Progenitor cell of endocrine pancreas (in vitro differentiated cells): ENCODE results near the gene ARL14EPL. TPM values are rescaled to one million over a fixed set of nuclear protein-coding genes. Genes with fewer than 3 reads are reported as not detected.

Experiments
- DNase-seq: peaks from one replicate; pipeline ENCODE4 v3.0.0; 2021; ENCODE audit warnings: low spot score; ENCODE audit not compliant: unreplicated experiment
- H3K27ac Mint-ChIP-seq: 2 replicates; pipeline ENCODE4 v1.8.0; 2021; ENCODE audit warnings: mild to moderate bottlenecking, moderate library complexity, mixed read lengths
- H3K27me3 Mint-ChIP-seq: 2 replicates; pipeline ENCODE4 v1.8.0; 2021; ENCODE audit warnings: mixed read lengths
- H3K36me3 Mint-ChIP-seq: 2 replicates; pipeline ENCODE4 v1.8.0; 2022; ENCODE audit warnings: mixed read lengths; ENCODE audit not compliant: insufficient read depth
- H3K4me1 Mint-ChIP-seq: 2 replicates; pipeline ENCODE4 v1.8.0; 2021; ENCODE audit warnings: low read depth, mixed read lengths
- H3K4me3 Mint-ChIP-seq: 2 replicates; pipeline ENCODE4 v1.8.0; 2021; ENCODE audit warnings: low read depth, mild to moderate bottlenecking, moderate library complexity, mixed read lengths
- H3K9me3 Mint-ChIP-seq: 2 replicates; pipeline ENCODE4 v1.8.0; 2021; ENCODE audit warnings: low read depth, mixed read lengths
- CTCF ChIP-seq: fragments of 200-600 bp; sonication (generic); IDR thresholded peaks from one replicate; pipeline ENCODE4 v1.5.0; 2021; ENCODE audit warnings: antibody characterized with exemption, mild to moderate bottlenecking; ENCODE audit not compliant: unreplicated experiment
- total RNA-seq: library from RNA; stranded (reverse); gene quantifications from 2 replicates; pipeline ENCODE4 v1.2.1, GENCODE V29; 2021

Gene ARL14EPL
- total RNA-seq, 1 donor from 2014 or later, result not detected

GRCh38 chr5:116035123-116035522 lies 2.9 kb downstream of the ARL14EPL start:
- peaks cover 3% of the 10 kb centered on the region for H3K27me3 Mint-ChIP-seq
- no peak for TF ChIP-seq CTCF
- H3K27ac Mint-ChIP-seq, result no peak overlapping the region
- H3K9me3 Mint-ChIP-seq, result no peaks in the 10 kb centered on the region
- H3K4me1 Mint-ChIP-seq, result no peaks in the 10 kb centered on the region
- DNase-seq, result no peak
- no peak overlapping the region for H3K4me3 Mint-ChIP-seq
- H3K36me3 Mint-ChIP-seq, result no peaks in the 10 kb centered on the region

GRCh38 chr5:116037236-116037822 lies 5.1 kb downstream of the ARL14EPL start:
- Mint-ChIP-seq H3K4me1 (no peaks in the 10 kb centered on the region), H3K36me3 (no peaks in the 10 kb centered on the region), H3K27ac (no peak overlapping the region), H3K4me3 (no peak overlapping the region), H3K9me3 (no peaks in the 10 kb centered on the region), H3K27me3 (peaks cover 3% of the 10 kb centered on the region)
- peak; percentile 26 for TF ChIP-seq CTCF
- DNase-seq, result no peak

GRCh38 chr5:116038817-116039216 lies 6.5 kb downstream of the ARL14EPL start:
- Mint-ChIP-seq H3K4me3 (no peak overlapping the region), H3K27ac (no peak overlapping the region), H3K4me1 (no peaks in the 10 kb centered on the region), H3K9me3 (no peaks in the 10 kb centered on the region), H3K36me3 (no peaks in the 10 kb centered on the region), H3K27me3 (peaks cover 3% of the 10 kb centered on the region)
- DNase-seq, result no peak
- TF ChIP-seq CTCF, result no peak

- no peak for DNase-seq
- H3K27me3 Mint-ChIP-seq, result no peaks in the 10 kb centered on the region
- no peak overlapping the region for H3K27ac Mint-ChIP-seq
- no peaks in the 10 kb centered on the region for H3K4me1 Mint-ChIP-seq
- H3K36me3 Mint-ChIP-seq, result no peaks in the 10 kb centered on the region
- TF ChIP-seq CTCF, result no peak
- no peak overlapping the region for H3K4me3 Mint-ChIP-seq
- no peaks in the 10 kb centered on the region for H3K9me3 Mint-ChIP-seq
Measured at GRCh38 chr5:116042375-116042774, 10.1 kb downstream of the ARL14EPL start.

GRCh38 chr5:116044073-116044472 lies 11.8 kb downstream of the ARL14EPL start:
- Mint-ChIP-seq H3K9me3 (no peaks in the 10 kb centered on the region), H3K4me3 (no peak overlapping the region), H3K36me3 (no peaks in the 10 kb centered on the region), H3K27me3 (no peaks in the 10 kb centered on the region), H3K27ac (no peak overlapping the region), H3K4me1 (no peaks in the 10 kb centered on the region)
- TF ChIP-seq CTCF, result no peak
- DNase-seq, result no peak
